ENCODE results near the gene MAP3K13.

Gene MAP3K13

GRCh38 chr3:185322101-185322719, 40.7 kb upstream of the MAP3K13 start:
- Histone ChIP-seq H3K4me3 (ENCODE audit: low read depth in 1 of 2, low read length in 2 of 2) (no peak overlapping the region), H3K9ac (ENCODE audit: low read depth, low read length) (no peak overlapping the region), H3K36me3 (ENCODE audit: insufficient read depth, low read length) (no peaks in the 10 kb centered on the region), H3K27me3 (ENCODE audit: insufficient read depth, low read length, poor library complexity) (peaks cover 14% of the 10 kb centered on the region), H4K20me1 (ENCODE audit: insufficient read depth, low read length) (no peaks in the 10 kb centered on the region), H3K79me2 (ENCODE audit: insufficient read depth, low read length) (no peaks in the 10 kb centered on the region), H3K27ac (ENCODE audit: low read length) (no peak overlapping the region), H3K4me2 (ENCODE audit: insufficient read depth, low read length) (no peak overlapping the region), H2AFZ (ENCODE audit: low read depth, low read length) (no peak overlapping the region), H3K9me3 (ENCODE audit: insufficient read depth, low read length, severe bottlenecking) (no peaks in the 10 kb centered on the region), H3K4me1 (ENCODE audit: insufficient read depth, low read length) (no peaks in the 10 kb centered on the region)
- ATAC-seq (ENCODE audit: insufficient read depth, low read depth) (no peak), DNase-seq (no peak)
- TF ChIP-seq EZH2 (IDR thresholded peaks at IDR 0.05; ENCODE audit: borderline replicate concordance, low read depth, low read length, severe bottlenecking): no peak
- TF ChIP-seq CTCF (IDR thresholded peaks at IDR 0.05; ENCODE audit: borderline replicate concordance, extremely low read depth, low read length, poor library complexity, severe bottlenecking): no peak

GRCh38 chr3:185325946-185326791, 36.8 kb upstream of the MAP3K13 start:
- ATAC-seq (ENCODE audit: insufficient read depth, low read depth) (no peak), DNase-seq (no peak)

GRCh38 chr3:185327062-185327461, 35.9 kb upstream of the MAP3K13 start:
- peaks cover 14% of the 10 kb centered on the region for H3K27me3 ChIP-seq (ENCODE audit: insufficient read depth, low read length, poor library complexity)
- no peaks in the 10 kb centered on the region for H3K36me3 ChIP-seq (ENCODE audit: insufficient read depth, low read length)
- H3K9ac ChIP-seq (ENCODE audit: low read depth, low read length): no peak overlapping the region
- no peaks in the 10 kb centered on the region for H3K4me1 ChIP-seq (ENCODE audit: insufficient read depth, low read length)
- H4K20me1 ChIP-seq (ENCODE audit: insufficient read depth, low read length): no peaks in the 10 kb centered on the region
- ATAC-seq (ENCODE audit: insufficient read depth, low read depth): no peak
- H3K79me2 ChIP-seq (ENCODE audit: insufficient read depth, low read length): no peaks in the 10 kb centered on the region
- no peak overlapping the region for H3K4me3 ChIP-seq (ENCODE audit: low read depth in 1 of 2, low read length in 2 of 2)
- H3K27ac ChIP-seq (ENCODE audit: low read length): no peak overlapping the region
- no peak for DNase-seq
- no peaks in the 10 kb centered on the region for H3K9me3 ChIP-seq (ENCODE audit: insufficient read depth, low read length, severe bottlenecking)
- no peak for TF ChIP-seq CTCF (IDR thresholded peaks at IDR 0.05; ENCODE audit: borderline replicate concordance, extremely low read depth, low read length, poor library complexity, severe bottlenecking)
- H2AFZ ChIP-seq (ENCODE audit: low read depth, low read length): no peak overlapping the region
- H3K4me2 ChIP-seq (ENCODE audit: insufficient read depth, low read length): no peak overlapping the region

More at GRCh38 chr3:185325946-185326791, 36.8 kb upstream of the MAP3K13 start:
- Histone ChIP-seq H3K9ac (ENCODE audit: low read depth, low read length) (no peak overlapping the region), H3K4me3 (ENCODE audit: low read depth in 1 of 2, low read length in 2 of 2) (no peak overlapping the region), H2AFZ (ENCODE audit: low read depth, low read length) (no peak overlapping the region), H3K4me1 (ENCODE audit: insufficient read depth, low read length) (no peaks in the 10 kb centered on the region), H3K79me2 (ENCODE audit: insufficient read depth, low read length) (no peaks in the 10 kb centered on the region), H3K27me3 (ENCODE audit: insufficient read depth, low read length, poor library complexity) (peaks cover 14% of the 10 kb centered on the region), H3K9me3 (ENCODE audit: insufficient read depth, low read length, severe bottlenecking) (no peaks in the 10 kb centered on the region), H3K36me3 (ENCODE audit: insufficient read depth, low read length) (no peaks in the 10 kb centered on the region), H3K27ac (ENCODE audit: low read length) (no peak overlapping the region), H3K4me2 (ENCODE audit: insufficient read depth, low read length) (no peak overlapping the region), H4K20me1 (ENCODE audit: insufficient read depth, low read length) (no peaks in the 10 kb centered on the region)
- TF ChIP-seq CTCF (IDR thresholded peaks at IDR 0.05; ENCODE audit: borderline replicate concordance, extremely low read depth, low read length, poor library complexity, severe bottlenecking) (no peak), EZH2 (IDR thresholded peaks at IDR 0.05; ENCODE audit: borderline replicate concordance, low read depth, low read length, severe bottlenecking) (no peak)

All from DND-41 (cell line).